Measurements from ENCODE around the gene TMEM100. TPM values are rescaled to one million over a fixed set of nuclear protein-coding genes. Genes with fewer than 3 reads are reported as not detected.

The TMEM100 gene
- total RNA-seq, 4 donors from 2014 or later: 1.00 to 7.8 (median 4.1) TPM; not detected in 1

DNA sequence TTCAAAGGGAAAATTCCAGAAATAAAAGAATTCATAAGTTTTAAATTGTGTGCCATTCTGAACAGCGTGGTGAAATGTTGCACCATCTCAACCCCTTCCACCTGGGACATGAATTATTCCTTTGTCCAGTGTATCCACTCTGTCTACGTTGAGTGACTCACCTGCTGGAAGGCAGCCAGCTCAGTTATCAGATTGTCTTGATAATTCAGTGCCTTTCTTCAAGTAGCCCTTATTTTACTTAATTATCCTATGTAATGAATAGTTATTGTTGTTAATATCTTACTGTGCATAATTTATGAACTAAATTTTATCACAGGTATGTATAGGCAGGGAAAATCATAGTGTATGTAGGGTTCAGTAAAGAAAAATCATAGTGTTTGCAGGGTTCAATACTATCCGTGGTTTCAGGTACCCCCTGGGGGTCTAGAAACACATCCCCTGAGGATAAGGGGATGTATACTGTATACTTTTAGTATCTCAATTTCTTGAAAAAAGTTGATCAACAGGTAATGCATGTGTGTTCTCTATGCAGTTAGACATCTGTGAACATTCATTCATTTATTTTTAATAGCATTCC, 20.5 kb upstream of the TMEM100 start:
- Histone ChIP-seq H3K4me1 (no peaks in the 10 kb centered on the region), H3K4me3 (no peak overlapping the region), H3K27ac (no peak overlapping the region), H3K27me3 (no peaks in the 10 kb centered on the region), H3K9me3 (no peaks in the 10 kb centered on the region), H3K36me3 (no peaks in the 10 kb centered on the region)
- intact Hi-C loops (cut with DNase I; ENCODE audit: low total_unique reads): no loop called here
- TF ChIP-seq, protein P1, sequence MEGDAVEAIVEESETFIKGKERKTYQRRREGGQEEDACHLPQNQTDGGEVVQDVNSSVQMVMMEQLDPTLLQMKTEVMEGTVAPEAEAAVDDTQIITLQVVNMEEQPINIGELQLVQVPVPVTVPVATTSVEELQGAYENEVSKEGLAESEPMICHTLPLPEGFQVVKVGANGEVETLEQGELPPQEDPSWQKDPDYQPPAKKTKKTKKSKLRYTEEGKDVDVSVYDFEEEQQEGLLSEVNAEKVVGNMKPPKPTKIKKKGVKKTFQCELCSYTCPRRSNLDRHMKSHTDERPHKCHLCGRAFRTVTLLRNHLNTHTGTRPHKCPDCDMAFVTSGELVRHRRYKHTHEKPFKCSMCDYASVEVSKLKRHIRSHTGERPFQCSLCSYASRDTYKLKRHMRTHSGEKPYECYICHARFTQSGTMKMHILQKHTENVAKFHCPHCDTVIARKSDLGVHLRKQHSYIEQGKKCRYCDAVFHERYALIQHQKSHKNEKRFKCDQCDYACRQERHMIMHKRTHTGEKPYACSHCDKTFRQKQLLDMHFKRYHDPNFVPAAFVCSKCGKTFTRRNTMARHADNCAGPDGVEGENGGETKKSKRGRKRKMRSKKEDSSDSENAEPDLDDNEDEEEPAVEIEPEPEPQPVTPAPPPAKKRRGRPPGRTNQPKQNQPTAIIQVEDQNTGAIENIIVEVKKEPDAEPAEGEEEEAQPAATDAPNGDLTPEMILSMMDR (IDR thresholded peaks at IDR 0.05): no peak
- TF ChIP-seq POLR2AphosphoS5 (IDR thresholded peaks at IDR 0.05) (no peak), EP300 (IDR thresholded peaks at IDR 0.05; ENCODE audit: low read depth) (no peak), POLR2A (IDR thresholded peaks at IDR 0.05) (no peak)
- peak; percentile 57 for DNase-seq
- in situ Hi-C loops (cut with MboI; ENCODE audit: low pct_ligation_motif_present in 1 of 4, low pct_unique_long_range_greater_than_20kb in 1 of 4, low sequenced_read_pairs in 3 of 4): no loop called here
- 38 to 54% methylated on average over 3 of the region's 3 CpGs for WGBS, 2 donors (ENCODE audit: low coverage in 1 of 2)

DNA sequence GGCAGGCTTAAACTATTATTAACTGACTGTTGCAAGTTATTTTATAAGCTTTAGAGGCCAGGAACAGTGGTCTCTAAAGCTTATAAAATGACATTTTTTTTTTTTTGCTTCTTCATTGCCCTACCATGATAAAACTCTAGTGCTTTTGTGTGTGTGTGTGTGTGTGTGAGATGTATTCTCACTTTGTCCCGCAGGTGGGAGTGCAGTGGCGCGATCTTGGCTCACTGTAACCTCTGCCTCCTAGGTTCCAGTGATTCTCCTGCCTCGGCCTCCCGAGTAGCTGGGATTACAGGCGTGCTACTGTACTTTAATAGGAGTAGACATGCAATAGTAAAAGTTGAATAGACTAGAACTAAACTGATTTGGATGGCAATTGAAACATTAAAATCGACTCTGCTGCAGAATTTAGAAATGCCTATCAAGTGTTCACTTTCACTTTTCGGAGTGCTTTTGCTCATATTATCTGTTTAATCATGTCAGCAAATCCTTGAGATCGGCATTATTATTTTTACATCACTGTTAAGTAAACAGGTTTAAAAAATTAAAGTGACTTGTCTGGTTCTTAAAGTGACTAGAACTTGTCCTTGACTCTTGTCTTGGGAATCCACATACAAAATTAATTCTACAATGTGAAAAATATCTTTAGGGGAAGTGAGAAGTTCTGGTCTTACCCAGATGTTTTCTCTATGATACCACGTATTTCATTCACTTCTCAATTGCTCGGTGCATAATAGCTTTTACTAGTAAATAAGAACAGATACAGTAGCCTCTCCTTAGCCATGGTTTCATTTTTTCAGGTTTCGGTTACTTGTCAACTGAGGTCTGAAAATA, 19.8 kb upstream of the TMEM100 start:
- in situ Hi-C loops (cut with MboI; ENCODE audit: low pct_ligation_motif_present in 1 of 4, low pct_unique_long_range_greater_than_20kb in 1 of 4, low sequenced_read_pairs in 3 of 4): no loop called here
- DNase-seq: no peak
- H3K27me3 ChIP-seq: no peaks in the 10 kb centered on the region
- H3K4me3 ChIP-seq: no peak overlapping the region
- no peaks in the 10 kb centered on the region for H3K36me3 ChIP-seq
- H3K27ac ChIP-seq: no peak overlapping the region
- H3K4me1 ChIP-seq: no peaks in the 10 kb centered on the region
- intact Hi-C loops (cut with DNase I; ENCODE audit: low total_unique reads): no loop called here
- no peak for TF ChIP-seq POLR2A (IDR thresholded peaks at IDR 0.05)
- TF ChIP-seq POLR2AphosphoS5 (IDR thresholded peaks at IDR 0.05): no peak
- no peak for TF ChIP-seq EP300 (IDR thresholded peaks at IDR 0.05; ENCODE audit: low read depth)
- TF ChIP-seq, protein P1 (IDR thresholded peaks at IDR 0.05): no peak
- WGBS, 2 donors (ENCODE audit: low coverage in 1 of 2): 68 to 69% methylated on average over 11 to 12 of the region's 12 CpGs
- H3K9me3 ChIP-seq: no peaks in the 10 kb centered on the region

DNA sequence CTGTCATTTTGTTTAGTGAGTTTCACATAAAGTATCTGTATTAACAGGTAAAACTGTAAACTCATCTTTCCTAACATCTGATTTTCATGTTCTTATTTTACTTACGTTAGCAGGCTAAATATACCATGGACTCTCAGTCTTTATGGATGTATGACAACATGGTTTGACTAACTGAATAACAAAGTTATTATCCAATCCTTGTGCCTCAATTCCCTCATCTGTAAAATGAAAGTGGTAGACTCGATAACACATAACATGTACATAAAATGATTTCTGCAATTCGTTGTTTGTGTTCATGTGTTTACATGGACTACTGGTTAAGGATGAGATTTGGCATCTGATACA, 18.7 kb upstream of the TMEM100 start:
- 71 to 81% methylated on average over 3 of the region's 3 CpGs for WGBS, 2 donors (ENCODE audit: low coverage in 1 of 2)
- no peak for TF ChIP-seq POLR2A (IDR thresholded peaks at IDR 0.05)
- TF ChIP-seq, protein P1 (IDR thresholded peaks at IDR 0.05): no peak
- no peak for TF ChIP-seq POLR2AphosphoS5 (IDR thresholded peaks at IDR 0.05)
- TF ChIP-seq EP300 (IDR thresholded peaks at IDR 0.05; ENCODE audit: low read depth): no peak
- intact Hi-C loops (cut with DNase I; ENCODE audit: low total_unique reads): no loop called here

DNA sequence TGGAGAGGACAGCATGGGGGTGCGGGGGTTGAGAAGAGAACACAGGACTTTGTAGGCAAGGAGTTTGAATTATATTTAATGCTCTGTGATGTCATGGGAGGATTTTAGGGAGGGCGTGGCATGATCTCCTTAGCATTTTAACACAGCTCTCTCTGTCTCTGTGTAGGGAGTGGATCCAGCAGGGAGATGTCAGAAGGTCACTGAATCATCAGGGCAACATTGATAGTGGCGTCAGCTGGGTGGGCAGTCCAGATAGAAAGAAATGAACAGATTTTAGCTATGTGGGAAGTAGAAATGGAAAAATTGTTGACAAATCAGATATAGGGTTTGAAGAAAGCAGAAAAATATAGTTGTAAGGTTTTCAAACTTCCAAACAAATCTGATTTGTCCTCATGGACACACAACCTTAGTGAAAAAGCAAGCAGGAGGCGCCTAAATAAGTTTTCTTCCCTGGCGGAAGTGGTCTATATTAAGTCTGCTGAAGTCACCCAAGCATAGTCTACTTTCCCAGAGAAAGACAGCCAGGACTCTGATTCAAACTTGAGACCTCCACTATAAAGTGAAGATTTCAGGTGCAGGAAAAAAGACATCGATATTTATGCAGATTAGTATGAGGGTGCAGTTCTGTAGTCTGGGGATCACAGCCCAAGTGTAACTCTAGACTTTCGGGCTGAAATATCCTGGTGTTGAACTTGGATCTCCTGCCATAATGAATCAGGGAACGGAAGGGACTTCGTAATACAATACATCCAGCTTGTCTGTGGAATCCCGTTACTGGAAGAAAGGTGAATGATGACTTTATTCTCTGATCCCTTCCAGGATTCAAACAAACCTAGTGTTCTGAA, 18.1 kb upstream of the TMEM100 start:
- no peak for DNase-seq
- no peak overlapping the region for H3K27ac ChIP-seq
- no peak for TF ChIP-seq POLR2A (IDR thresholded peaks at IDR 0.05)
- no peak for TF ChIP-seq POLR2AphosphoS5 (IDR thresholded peaks at IDR 0.05)
- no peak for TF ChIP-seq EP300 (IDR thresholded peaks at IDR 0.05; ENCODE audit: low read depth)
- TF ChIP-seq, protein P1 (IDR thresholded peaks at IDR 0.05): no peak
- WGBS, 2 donors (ENCODE audit: low coverage in 1 of 2): 89% methylated on average over 10 of the region's 10 CpGs
- no peaks in the 10 kb centered on the region for H3K36me3 ChIP-seq
- no peak overlapping the region for H3K4me3 ChIP-seq
- no peaks in the 10 kb centered on the region for H3K4me1 ChIP-seq
- H3K9me3 ChIP-seq: no peaks in the 10 kb centered on the region
- in situ Hi-C loops (cut with MboI; ENCODE audit: low pct_ligation_motif_present in 1 of 4, low pct_unique_long_range_greater_than_20kb in 1 of 4, low sequenced_read_pairs in 3 of 4): no loop called here
- intact Hi-C loops (cut with DNase I; ENCODE audit: low total_unique reads): no loop called here
- H3K27me3 ChIP-seq: no peaks in the 10 kb centered on the region

More for the DNA sequence above, 18.7 kb upstream of the TMEM100 start:
- H3K27me3 ChIP-seq: no peaks in the 10 kb centered on the region
- no peaks in the 10 kb centered on the region for H3K36me3 ChIP-seq
- no peak overlapping the region for H3K27ac ChIP-seq
- H3K9me3 ChIP-seq: no peaks in the 10 kb centered on the region
- DNase-seq: no peak
- in situ Hi-C loops (cut with MboI; ENCODE audit: low pct_ligation_motif_present in 1 of 4, low pct_unique_long_range_greater_than_20kb in 1 of 4, low sequenced_read_pairs in 3 of 4): no loop called here
- no peaks in the 10 kb centered on the region for H3K4me1 ChIP-seq
- H3K4me3 ChIP-seq: no peak overlapping the region

Measured in transverse colon (tissue), 4 donors.